ENCODE results near the gene BAZ2B. TPM values are rescaled to one million over a fixed set of nuclear protein-coding genes. Genes with fewer than 3 reads are reported as not detected.
A peak's percentile ranks its signal among the peaks of the same experiment; 100 is the strongest.

BAZ2B gene
- total RNA-seq, 3 donors from 2014 or later (not counting 1 experiment from before 2014, with no cell fraction given), result 59.8 to 73.7 (median 68.4) TPM

DNA sequence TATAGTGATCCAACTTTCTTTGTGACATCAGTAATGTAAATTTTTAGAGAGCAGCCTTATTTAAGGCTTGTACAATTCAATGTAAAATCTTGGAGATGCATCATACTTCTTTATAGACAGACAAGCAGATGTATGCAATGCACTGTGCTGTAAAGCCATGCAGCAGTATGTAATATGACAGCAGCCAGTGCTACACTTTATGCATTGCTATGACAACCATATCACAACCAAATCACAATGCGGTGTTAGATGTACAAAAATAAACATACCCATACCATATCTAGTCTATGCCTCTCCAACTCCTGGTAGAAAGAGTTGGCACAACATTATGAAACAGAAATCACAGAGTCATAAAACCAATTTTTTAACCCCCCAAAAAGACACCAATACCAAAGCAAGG is 219.5 kb downstream of the BAZ2B start:
- H3K27ac Mint-ChIP-seq, result no peak overlapping the region
- H3K4me1 ChIP-seq (ENCODE audit: control insufficient read depth, insufficient read depth, low read length), result no peaks in the 10 kb centered on the region
- ATAC-seq (no peak), DNase-seq (no peak)
- peaks cover 19% of the 10 kb centered on the region for H3K36me3 ChIP-seq (ENCODE audit: control insufficient read depth, insufficient read depth, low read length)
- H3K4me1 Mint-ChIP-seq, result no peaks in the 10 kb centered on the region
- no peaks in the 10 kb centered on the region for H3K9me3 ChIP-seq (ENCODE audit: control insufficient read depth, insufficient read depth, low read length)
- WGBS (ENCODE audit: insufficient coverage), result 100% methylated on average over 1 of the region's 1 CpG
- no peaks in the 10 kb centered on the region for H3K27me3 ChIP-seq (ENCODE audit: control insufficient read depth, insufficient read depth, low read length)
- no peak overlapping the region for H3K4me3 Mint-ChIP-seq
- H3K27ac ChIP-seq (ENCODE audit: low read length), result no peak overlapping the region
- H3K27me3 Mint-ChIP-seq (ENCODE audit: low read depth in 2 of 2), result no peaks in the 10 kb centered on the region
- peaks cover 11% of the 10 kb centered on the region for H3K36me3 Mint-ChIP-seq
- no peak overlapping the region for H3K4me3 ChIP-seq (ENCODE audit: low read length)
- intact Hi-C loops (cut with micrococcal nuclease), result no loop called here
- TF ChIP-seq, protein P1, sequence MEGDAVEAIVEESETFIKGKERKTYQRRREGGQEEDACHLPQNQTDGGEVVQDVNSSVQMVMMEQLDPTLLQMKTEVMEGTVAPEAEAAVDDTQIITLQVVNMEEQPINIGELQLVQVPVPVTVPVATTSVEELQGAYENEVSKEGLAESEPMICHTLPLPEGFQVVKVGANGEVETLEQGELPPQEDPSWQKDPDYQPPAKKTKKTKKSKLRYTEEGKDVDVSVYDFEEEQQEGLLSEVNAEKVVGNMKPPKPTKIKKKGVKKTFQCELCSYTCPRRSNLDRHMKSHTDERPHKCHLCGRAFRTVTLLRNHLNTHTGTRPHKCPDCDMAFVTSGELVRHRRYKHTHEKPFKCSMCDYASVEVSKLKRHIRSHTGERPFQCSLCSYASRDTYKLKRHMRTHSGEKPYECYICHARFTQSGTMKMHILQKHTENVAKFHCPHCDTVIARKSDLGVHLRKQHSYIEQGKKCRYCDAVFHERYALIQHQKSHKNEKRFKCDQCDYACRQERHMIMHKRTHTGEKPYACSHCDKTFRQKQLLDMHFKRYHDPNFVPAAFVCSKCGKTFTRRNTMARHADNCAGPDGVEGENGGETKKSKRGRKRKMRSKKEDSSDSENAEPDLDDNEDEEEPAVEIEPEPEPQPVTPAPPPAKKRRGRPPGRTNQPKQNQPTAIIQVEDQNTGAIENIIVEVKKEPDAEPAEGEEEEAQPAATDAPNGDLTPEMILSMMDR (IDR thresholded peaks at IDR 0.05), result no peak
- no peaks in the 10 kb centered on the region for H3K9me3 Mint-ChIP-seq

DNA sequence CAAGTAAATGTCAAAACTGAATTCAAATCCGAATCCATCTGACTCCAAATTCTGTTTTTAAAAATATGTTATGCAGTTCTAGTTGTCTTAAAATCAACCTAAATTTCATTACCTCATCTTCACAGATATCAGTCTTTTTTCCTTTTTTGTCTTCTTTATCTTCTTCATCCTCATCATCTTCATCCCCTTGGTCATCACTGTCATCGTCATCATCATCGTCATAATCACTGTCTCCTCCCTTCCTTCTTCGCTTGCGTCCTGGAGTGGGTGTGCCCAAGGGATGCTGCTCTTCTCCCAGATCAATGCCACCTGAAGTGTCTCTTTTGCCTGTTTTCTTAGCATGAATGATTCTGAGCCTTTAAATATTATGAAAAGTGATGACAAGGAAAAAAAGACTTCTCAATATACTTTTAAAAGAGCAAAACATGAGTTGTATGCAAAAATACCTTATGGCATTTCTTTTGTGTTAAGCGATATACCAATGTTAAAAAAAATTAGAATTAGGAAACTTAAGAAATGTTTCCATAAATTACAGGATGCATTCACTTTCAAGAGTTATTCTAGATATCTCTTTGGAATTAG is 233.8 kb downstream of the BAZ2B start:
- no peaks in the 10 kb centered on the region for H3K4me1 ChIP-seq (ENCODE audit: control insufficient read depth, insufficient read depth, low read length)
- peaks cover 0 to 4% of the 10 kb centered on the region in 2 donors for H3K4me1 Mint-ChIP-seq
- 100% methylated on average over 5 of the region's 6 CpGs for WGBS (ENCODE audit: insufficient coverage)
- TF ChIP-seq, protein P1 (IDR thresholded peaks at IDR 0.05), result peak; percentile 13
- H3K27ac Mint-ChIP-seq, result no peak overlapping the region
- H3K36me3 ChIP-seq (ENCODE audit: control insufficient read depth, insufficient read depth, low read length), result peaks cover 25% of the 10 kb centered on the region
- H3K4me3 Mint-ChIP-seq, result no peak overlapping the region
- H3K9me3 Mint-ChIP-seq, result no peaks in the 10 kb centered on the region
- H3K27me3 ChIP-seq (ENCODE audit: control insufficient read depth, insufficient read depth, low read length), result no peaks in the 10 kb centered on the region
- H3K27me3 Mint-ChIP-seq (ENCODE audit: low read depth in 2 of 2), result no peaks in the 10 kb centered on the region
- intact Hi-C loops (cut with micrococcal nuclease), result no loop called here
- H3K27ac ChIP-seq (ENCODE audit: low read length), result no peak overlapping the region
- H3K9me3 ChIP-seq (ENCODE audit: control insufficient read depth, insufficient read depth, low read length), result no peaks in the 10 kb centered on the region
- no peak overlapping the region for H3K4me3 ChIP-seq (ENCODE audit: low read length)
- H3K36me3 Mint-ChIP-seq, result no peaks in the 10 kb centered on the region
- DNase-seq (no peak), ATAC-seq (no peak)

DNA sequence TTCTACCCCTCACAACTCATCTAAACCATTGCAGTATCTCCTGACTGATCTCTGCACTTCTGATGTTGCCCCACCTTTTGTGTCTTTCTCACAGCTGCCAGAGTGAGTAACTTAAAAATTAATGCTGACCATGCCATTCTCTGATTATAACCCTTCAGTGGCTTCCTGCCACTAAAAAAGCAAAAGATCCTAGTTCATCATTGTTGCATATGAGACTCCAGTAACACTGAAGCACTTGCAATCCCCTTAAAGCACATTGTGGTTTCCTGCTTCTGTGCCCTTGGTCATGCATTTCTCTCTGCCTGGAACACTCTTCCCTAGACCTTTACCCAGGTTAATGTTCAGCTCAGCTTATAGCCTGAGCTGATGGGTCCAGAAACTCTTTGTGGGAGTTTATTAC is 234.8 kb downstream of the BAZ2B start:
- H3K27me3 ChIP-seq (ENCODE audit: control insufficient read depth, insufficient read depth, low read length), result no peaks in the 10 kb centered on the region
- peaks cover 0 to 4% of the 10 kb centered on the region in 2 donors for H3K4me1 Mint-ChIP-seq
- H3K36me3 Mint-ChIP-seq, result no peaks in the 10 kb centered on the region
- H3K4me3 ChIP-seq (ENCODE audit: low read length), result no peak overlapping the region
- H3K9me3 Mint-ChIP-seq, result no peaks in the 10 kb centered on the region
- H3K9me3 ChIP-seq (ENCODE audit: control insufficient read depth, insufficient read depth, low read length), result no peaks in the 10 kb centered on the region
- H3K36me3 ChIP-seq (ENCODE audit: control insufficient read depth, insufficient read depth, low read length), result peaks cover 21% of the 10 kb centered on the region
- TF ChIP-seq, protein P1 (IDR thresholded peaks at IDR 0.05), result no peak
- intact Hi-C loops (cut with micrococcal nuclease), result no loop called here
- DNase-seq (no peak), ATAC-seq (no peak)
- no peaks in the 10 kb centered on the region for H3K27me3 Mint-ChIP-seq (ENCODE audit: low read depth in 2 of 2)
- no peak overlapping the region for H3K4me3 Mint-ChIP-seq
- H3K4me1 ChIP-seq (ENCODE audit: control insufficient read depth, insufficient read depth, low read length), result no peaks in the 10 kb centered on the region
- no peak overlapping the region for H3K27ac ChIP-seq (ENCODE audit: low read length)
- no peak overlapping the region for H3K27ac Mint-ChIP-seq

GRCh38 chr2:159380685-159381239 is 235.6 kb downstream of the BAZ2B start:
- no peak overlapping the region for H3K4me3 Mint-ChIP-seq
- DNase-seq, result no peak
- no peaks in the 10 kb centered on the region for H3K9me3 ChIP-seq (ENCODE audit: control insufficient read depth, insufficient read depth, low read length)
- H3K4me1 Mint-ChIP-seq, result peaks cover 0 to 4% of the 10 kb centered on the region in 2 donors
- intact Hi-C loops (cut with micrococcal nuclease), result no loop called here
- no peaks in the 10 kb centered on the region for H3K36me3 Mint-ChIP-seq
- WGBS (ENCODE audit: insufficient coverage), result 84% methylated on average over 1 of the region's 1 CpG
- H3K4me1 ChIP-seq (ENCODE audit: control insufficient read depth, insufficient read depth, low read length), result no peaks in the 10 kb centered on the region
- H3K9me3 Mint-ChIP-seq, result no peaks in the 10 kb centered on the region
- H3K27ac ChIP-seq (ENCODE audit: low read length), result no peak overlapping the region
- H3K4me3 ChIP-seq (ENCODE audit: low read length), result no peak overlapping the region
- TF ChIP-seq, protein P1 (IDR thresholded peaks at IDR 0.05), result no peak
- no peak for ATAC-seq
- peaks cover 16% of the 10 kb centered on the region for H3K36me3 ChIP-seq (ENCODE audit: control insufficient read depth, insufficient read depth, low read length)
- no peaks in the 10 kb centered on the region for H3K27me3 Mint-ChIP-seq (ENCODE audit: low read depth in 2 of 2)
- no peak overlapping the region for H3K27ac Mint-ChIP-seq
- no peaks in the 10 kb centered on the region for H3K27me3 ChIP-seq (ENCODE audit: control insufficient read depth, insufficient read depth, low read length)

Data from natural killer cell (primary cell).